ENCODE results near the gene TCF7L2.
A peak's percentile ranks its signal among the peaks of the same experiment; 100 is the strongest.

Gene TCF7L2

GRCh38 chr10:113027574-113028455, 77.8 kb downstream of the TCF7L2 start:
- peak; percentile 68 for DNase-seq
- H3K27me3 ChIP-seq (ENCODE audit: insufficient read depth, low read depth, severe bottlenecking) = no peaks in the 10 kb centered on the region

DNA sequence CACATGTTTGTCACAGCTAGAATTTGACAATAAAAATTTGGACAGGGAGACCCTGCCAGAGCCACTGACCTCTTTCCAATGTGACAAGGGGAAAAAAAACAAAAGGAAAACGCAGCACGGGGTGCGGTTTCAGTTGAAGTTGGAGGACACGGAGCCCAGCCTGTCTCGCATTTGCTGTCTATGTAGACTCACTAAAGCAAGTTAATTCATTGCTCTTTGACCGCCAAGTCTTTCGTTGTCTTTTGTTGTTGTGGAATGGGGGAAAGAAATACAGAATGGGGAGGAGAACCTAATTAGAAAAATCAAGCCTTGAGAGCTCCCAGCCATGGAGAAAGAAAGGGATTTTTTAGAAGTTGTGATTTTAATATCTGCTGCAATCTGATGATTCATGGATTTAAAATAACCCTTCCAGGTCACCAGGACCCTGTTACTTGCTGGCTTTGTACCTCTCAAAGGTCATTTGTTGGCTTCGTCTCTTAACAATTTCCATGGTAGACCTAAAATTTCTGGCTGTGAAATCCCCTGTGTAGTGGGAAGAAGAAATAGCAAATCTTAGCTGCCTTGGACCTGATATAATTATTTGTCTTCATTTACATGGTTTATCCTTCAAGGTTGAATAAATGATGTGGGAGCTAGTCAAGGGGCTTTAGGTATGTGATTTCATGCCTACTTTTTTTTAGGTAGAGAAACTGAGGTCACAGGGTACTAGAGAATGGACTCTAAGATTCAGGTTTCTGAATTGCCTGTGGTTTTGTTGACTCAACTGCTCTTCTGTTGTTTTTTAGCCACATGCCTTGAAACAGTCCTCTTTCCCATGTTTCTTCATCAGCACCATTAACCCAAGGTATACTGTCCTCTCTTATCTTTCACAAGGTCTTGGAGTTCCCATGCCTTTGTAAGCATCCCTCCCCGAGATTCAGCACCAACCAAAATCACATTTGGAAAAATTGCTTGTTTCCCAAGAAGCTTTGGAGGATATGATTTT, 78.7 kb downstream of the TCF7L2 start:
- Histone ChIP-seq H3K4me3 (ENCODE audit: low read depth, low read length) (peak overlapping the region; percentile 38), H3K36me3 (no peaks in the 10 kb centered on the region), H3K27ac (peak overlapping the region; percentile 54), H3K9me3 (ENCODE audit: severe bottlenecking) (no peaks in the 10 kb centered on the region), H3K27me3 (ENCODE audit: insufficient read depth, low read depth, severe bottlenecking) (no peaks in the 10 kb centered on the region)
- TF ChIP-seq, protein P1, sequence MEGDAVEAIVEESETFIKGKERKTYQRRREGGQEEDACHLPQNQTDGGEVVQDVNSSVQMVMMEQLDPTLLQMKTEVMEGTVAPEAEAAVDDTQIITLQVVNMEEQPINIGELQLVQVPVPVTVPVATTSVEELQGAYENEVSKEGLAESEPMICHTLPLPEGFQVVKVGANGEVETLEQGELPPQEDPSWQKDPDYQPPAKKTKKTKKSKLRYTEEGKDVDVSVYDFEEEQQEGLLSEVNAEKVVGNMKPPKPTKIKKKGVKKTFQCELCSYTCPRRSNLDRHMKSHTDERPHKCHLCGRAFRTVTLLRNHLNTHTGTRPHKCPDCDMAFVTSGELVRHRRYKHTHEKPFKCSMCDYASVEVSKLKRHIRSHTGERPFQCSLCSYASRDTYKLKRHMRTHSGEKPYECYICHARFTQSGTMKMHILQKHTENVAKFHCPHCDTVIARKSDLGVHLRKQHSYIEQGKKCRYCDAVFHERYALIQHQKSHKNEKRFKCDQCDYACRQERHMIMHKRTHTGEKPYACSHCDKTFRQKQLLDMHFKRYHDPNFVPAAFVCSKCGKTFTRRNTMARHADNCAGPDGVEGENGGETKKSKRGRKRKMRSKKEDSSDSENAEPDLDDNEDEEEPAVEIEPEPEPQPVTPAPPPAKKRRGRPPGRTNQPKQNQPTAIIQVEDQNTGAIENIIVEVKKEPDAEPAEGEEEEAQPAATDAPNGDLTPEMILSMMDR (IDR thresholded peaks at IDR 0.05; ENCODE audit: low read depth, low read length) = no peak
- no peak for DNase-seq

More at GRCh38 chr10:113027574-113028455, 77.8 kb downstream of the TCF7L2 start:
- H3K4me3 ChIP-seq (ENCODE audit: low read depth, low read length) = peak overlapping the region; percentile 38
- H3K9me3 ChIP-seq (ENCODE audit: severe bottlenecking) = no peaks in the 10 kb centered on the region
- TF ChIP-seq, protein P1 (IDR thresholded peaks at IDR 0.05; ENCODE audit: low read depth, low read length) = no peak
- no peaks in the 10 kb centered on the region for H3K36me3 ChIP-seq
- H3K27ac ChIP-seq = peak overlapping the region; percentile 54

- DNase-seq = no peak
- Histone ChIP-seq H3K9me3 (ENCODE audit: severe bottlenecking) (no peaks in the 10 kb centered on the region), H3K4me3 (ENCODE audit: low read depth, low read length) (no peak overlapping the region), H3K36me3 (no peaks in the 10 kb centered on the region), H3K27me3 (ENCODE audit: insufficient read depth, low read depth, severe bottlenecking) (no peaks in the 10 kb centered on the region), H3K27ac (no peak overlapping the region)
- TF ChIP-seq, protein P1 (IDR thresholded peaks at IDR 0.05; ENCODE audit: low read depth, low read length) = no peak
Measured at GRCh38 chr10:113030453-113030852, 80.4 kb downstream of the TCF7L2 start.

DNA sequence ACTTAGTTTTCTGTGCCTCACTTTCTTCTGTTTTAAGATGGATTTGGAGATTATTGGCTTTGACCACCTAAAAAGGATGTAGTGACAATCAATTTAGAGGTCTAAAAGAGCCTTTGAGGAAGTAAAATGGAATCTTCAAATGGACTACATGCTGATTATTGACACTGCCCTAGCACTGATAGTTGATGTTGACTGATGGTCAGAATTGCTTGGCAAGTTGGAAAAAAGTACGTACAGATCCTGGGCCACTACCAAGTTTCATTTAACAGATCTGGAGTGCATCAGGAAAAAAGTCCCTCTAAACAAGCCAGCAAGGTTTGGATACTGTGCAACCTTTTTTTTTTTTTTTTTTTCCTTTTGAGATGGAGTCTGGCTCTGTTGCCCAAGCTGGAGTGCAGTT, 81.1 kb downstream of the TCF7L2 start:
- no peak for DNase-seq
- H3K4me3 ChIP-seq (ENCODE audit: low read depth, low read length) = no peak overlapping the region
- no peaks in the 10 kb centered on the region for H3K27me3 ChIP-seq (ENCODE audit: insufficient read depth, low read depth, severe bottlenecking)
- TF ChIP-seq, protein P1 (IDR thresholded peaks at IDR 0.05; ENCODE audit: low read depth, low read length) = no peak
- H3K27ac ChIP-seq = no peak overlapping the region
- H3K9me3 ChIP-seq (ENCODE audit: severe bottlenecking) = no peaks in the 10 kb centered on the region
- no peaks in the 10 kb centered on the region for H3K36me3 ChIP-seq

- DNase-seq = no peak
- Histone ChIP-seq H3K9me3 (ENCODE audit: severe bottlenecking) (no peaks in the 10 kb centered on the region), H3K27me3 (ENCODE audit: insufficient read depth, low read depth, severe bottlenecking) (no peaks in the 10 kb centered on the region), H3K36me3 (no peaks in the 10 kb centered on the region), H3K27ac (no peak overlapping the region), H3K4me3 (ENCODE audit: low read depth, low read length) (no peak overlapping the region)
- TF ChIP-seq, protein P1 (IDR thresholded peaks at IDR 0.05; ENCODE audit: low read depth, low read length) = no peak
Measured at GRCh38 chr10:113033991-113034390, 83.9 kb downstream of the TCF7L2 start.

Data from WERI-Rb-1 (cell line).